K562 (cell line): ENCODE results near the gene MEAF6. TPM values are rescaled to one million over a fixed set of nuclear protein-coding genes. Genes with fewer than 3 reads are reported as not detected.

ENCODE experiments used
- ATAC-seq: fragments of 200-7000 bp; cut with Tn5 transposase; 3 replicates; pipeline ENCODE4 v1.9.1; 2020; ENCODE audit warnings: moderate library complexity
- BruUV-seq: library from RNA; stranded (reverse); fragments of 400-500 nt; replicated peaks from 2 replicates; lab custom pipeline; 2021; lab: Mats Ljungman, UMichigan
- CTCF ChIA-PET: fragments of 300-600 bp; formaldehyde crosslinking; extraction: SDS; loops from one replicate; lab custom pipeline; 2021; ENCODE audit warnings: low intra/inter-chr PET ratio; lab: Yijun Ruan, JAX
- POLR2A ChIA-PET: fragments of 300-600, 350-650 bp; sonication (Branson Sonifier 250); formaldehyde crosslinking; extraction: SDS; loops from one replicate; lab custom pipeline; 2021; ENCODE audit warnings: antibody characterized with exemption, inconsistent platforms; lab: Yijun Ruan, JAX
- DNase-seq, 4 experiments: peaks; one replicate each; pipeline versions ENCODE4 v3.0.0 to v3.0.0-alpha.2; 2011 to 2018; ENCODE audit warnings: low spot score in 3 of 4, mixed read lengths in 3 of 4; ENCODE audit errors: extremely low read depth in 1 of 4
- FAIRE-seq: peaks from 2 replicates; lab custom pipeline; 2011; peaks lifted over from hg19 to GRCh38; lab: Jason Lieb, UNC
- H2AFZ ChIP-seq: 2 replicates; pipeline ENCODE4 v1.6.0; 2011; ENCODE audit warnings: low read depth, low read length, control low read depth, inconsistent platforms
- H3K27ac ChIP-seq: fragments of 200-600 bp; 3 replicates; pipeline ENCODE4 v1.8.0; 2011; ENCODE audit warnings: low read depth, mild to moderate bottlenecking, control low read depth, inconsistent platforms, low read length, moderate library complexity, mixed read lengths; ENCODE audit errors: extremely low read depth
- H3K27me3 ChIP-seq, 2 experiments: fragments of 300-600 bp in 1 of 2; 2 replicates in 1 of 2; 3 replicates in 1 of 2; pipeline versions ENCODE4 v1.6.0 to v1.8.0; 2011; ENCODE audit warnings: inconsistent platforms in 2 of 2, low read length in 2 of 2, mild to moderate bottlenecking in 1 of 2, mixed read lengths in 1 of 2, moderate library complexity in 1 of 2; ENCODE audit not compliant: control insufficient read depth in 2 of 2, insufficient read depth in 2 of 2
- H3K36me3 ChIP-seq: fragments of 300-600 bp; 3 replicates; pipeline ENCODE4 v1.8.0; 2011; ENCODE audit warnings: mild to moderate bottlenecking, low read length, inconsistent platforms; ENCODE audit not compliant: control insufficient read depth, insufficient read depth
- H3K4me1 ChIP-seq, 2 experiments: fragments of 200-600 bp in 1 of 2; replicated peaks in 1 of 2; 2 replicates in 1 of 2; 3 replicates in 1 of 2; pipeline versions ENCODE4 v1.5.1 to v1.8.0; 2011; ENCODE audit warnings: inconsistent platforms in 2 of 2, low read length in 2 of 2, mild to moderate bottlenecking in 1 of 2, mixed read lengths in 1 of 2, moderate library complexity in 1 of 2; ENCODE audit not compliant: control insufficient read depth in 2 of 2, insufficient read depth in 2 of 2
- H3K4me2 ChIP-seq: 2 replicates; pipeline ENCODE4 v1.6.1; 2011; ENCODE audit warnings: low read length, control low read depth, inconsistent platforms, mixed read lengths; ENCODE audit not compliant: insufficient read depth
- H3K4me3 ChIP-seq: fragments of 200-600 bp; sonication (generic), shearing (Covaris generic); 2 replicates; pipeline ENCODE4 v1.5.1; 2016; ENCODE audit warnings: control low read depth, inconsistent platforms
- H3K79me2 ChIP-seq: fragments of 200-600 bp; 3 replicates; pipeline ENCODE4 v1.8.0; 2011; ENCODE audit warnings: low read length, inconsistent platforms; ENCODE audit not compliant: control insufficient read depth, insufficient read depth
- H3K9ac ChIP-seq, 2 experiments: 2 replicates each; pipeline versions ENCODE4 v1.6.0 to v1.6.1; 2011; ENCODE audit warnings: low read depth in 2 of 2, low read length in 2 of 2, control low read depth in 1 of 2, inconsistent platforms in 1 of 2, mild to moderate bottlenecking in 1 of 2, mixed read lengths in 1 of 2; ENCODE audit not compliant: insufficient read depth in 1 of 2
- H3K9me1 ChIP-seq: one replicate; pipeline ENCODE4 v1.6.0; 2011; ENCODE audit warnings: inconsistent platforms, mild to moderate bottlenecking, low read length, moderate library complexity; ENCODE audit not compliant: control insufficient read depth, insufficient read depth
- H3K9me3 ChIP-seq: replicated peaks from 2 replicates; pipeline ENCODE4 v1.5.1; 2011; ENCODE audit warnings: low read depth, low read length, inconsistent platforms; ENCODE audit not compliant: control insufficient read depth, insufficient read depth
- H4K20me1 ChIP-seq: replicated peaks from 2 replicates; pipeline ENCODE4 v1.6.1; 2011; ENCODE audit warnings: low read length, inconsistent platforms, mixed read lengths; ENCODE audit not compliant: control insufficient read depth, insufficient read depth
- U2AF2 ChIP-seq: fragments of 200-400 bp; formaldehyde crosslinking; optimal IDR thresholded peaks from 2 replicates; pipeline ENCODE3; 2017; ENCODE audit warnings: low read depth, mild to moderate bottlenecking, low read length
- WGBS: fragments of 100-300 bp; shearing (Covaris generic); methylation state at CpG from one replicate; pipeline ENCODE4 v1.1.6; 2016; ENCODE audit warnings: low coverage, mixed read lengths; ENCODE audit not compliant: insufficient coverage; ENCODE audit errors: missing lambda C conversion rate; 5-methylcytosine and 5-hydroxymethylcytosine counted together
- in situ Hi-C: fragments of 300-500 bp; cut with MboI; formaldehyde crosslinking; loops from 4 replicates; pipeline ENCODE4 v1.15.0; 2018; ENCODE audit warnings: inconsistent platforms, mixed read lengths
- intact Hi-C: fragments of 100-400 bp; cut with micrococcal nuclease; formaldehyde crosslinking; loops from 2 replicates; pipeline ENCODE4 v1.14.2; 2022
- polyA plus RNA-seq, 8 experiments: library from polyadenylated mRNA; depleted of rRNA in 4 of 8; stranded (reverse) in 5 of 8; unstranded in 3 of 8; fragments of >200 nt; fragmentation: Nextera tagmentation in 2 of 8; fragmentation: Illumina TruSeq in 1 of 8; extraction: Ambion mirVana in 2 of 8; extraction: Trizol in 1 of 8; gene quantifications; 2 replicates each; pipeline versions ENCODE4 v1.2.1 to v1.2.3, GENCODE V29; 2011 to 2014; ENCODE audit warnings: inconsistent platforms in 1 of 8, missing spikeins in 1 of 8
- total RNA-seq, 7 experiments: library from RNA; depleted of rRNA in 6 of 7; stranded (reverse); fragments of >200 nt in 6 of 7; fragmentation: Illumina TruSeq in 2 of 7; extraction: Trizol in 2 of 7; gene quantifications; 2 replicates each; pipeline versions ENCODE4 v1.2.1 to v1.2.3, GENCODE V29; 2011 to 2021; ENCODE audit warnings: low replicate concordance in 1 of 7
- TF ChIP-seq, protein P1 (sequence below): sonication (generic); formaldehyde crosslinking; IDR thresholded peaks from 2 replicates; pipeline ENCODE4 v1.8.0; 2022; ENCODE audit warnings: missing genetic modification reagents, mild to moderate bottlenecking, borderline replicate concordance
- TF ChIP-seq, protein P2 (sequence below): fragments of 450-650 bp; IDR thresholded peaks from 2 replicates; pipeline ENCODE4 v1.6.1; 2018; ENCODE audit not compliant: partially characterized antibody

Gene MEAF6
- total and polyA plus RNA-seq, 9 of the 15 experiments (the other 6 are each of a cell fraction or from before 2014, with no cell fraction given) = 55.0 to 151 (median 92.3) TPM

DNA sequence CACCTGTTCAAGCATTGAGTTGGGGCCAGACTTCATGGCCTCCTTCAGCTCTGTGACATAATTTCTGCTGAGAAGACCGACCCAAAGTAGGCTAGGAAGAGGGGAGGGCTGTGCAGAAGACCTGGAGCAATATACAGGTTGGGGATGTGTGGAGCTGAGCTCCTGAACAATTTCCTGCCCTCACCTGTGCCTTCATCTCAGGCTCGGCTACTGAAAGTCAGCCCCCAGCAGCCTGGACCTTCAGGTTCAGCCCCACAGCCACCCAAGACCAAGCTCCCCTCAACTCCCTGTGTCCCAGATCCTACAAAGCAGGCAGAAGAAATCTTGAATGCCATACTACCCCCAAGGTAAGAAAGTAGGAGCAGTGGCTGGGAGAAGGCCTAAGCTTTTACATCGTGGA lies 42.8 kb upstream of the MEAF6 start:
- peaks cover 9% of the 10 kb centered on the region for H3K9me3 ChIP-seq
- peaks cover 46 to 47% of the 10 kb centered on the region in 2 experiments for H3K4me1 ChIP-seq
- ChIA-PET POLR2A (interaction anchor here (0.6 to 1.3 kb wide), 10 partner anchors 9 to 1397 kb away, joined by 3 to 4 read pairs (median 3); no protein-coding TSS in a partner anchor), CTCF (no interaction called here)
- H3K4me2 ChIP-seq = peak overlapping the region; percentile 81
- TF ChIP-seq, protein P1, sequence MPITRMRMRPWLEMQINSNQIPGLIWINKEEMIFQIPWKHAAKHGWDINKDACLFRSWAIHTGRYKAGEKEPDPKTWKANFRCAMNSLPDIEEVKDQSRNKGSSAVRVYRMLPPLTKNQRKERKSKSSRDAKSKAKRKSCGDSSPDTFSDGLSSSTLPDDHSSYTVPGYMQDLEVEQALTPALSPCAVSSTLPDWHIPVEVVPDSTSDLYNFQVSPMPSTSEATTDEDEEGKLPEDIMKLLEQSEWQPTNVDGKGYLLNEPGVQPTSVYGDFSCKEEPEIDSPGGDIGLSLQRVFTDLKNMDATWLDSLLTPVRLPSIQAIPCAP = 0 out of 2 replicates have a peak, but pooled peaks have one; percentile 15
- TF ChIP-seq, protein P2, sequence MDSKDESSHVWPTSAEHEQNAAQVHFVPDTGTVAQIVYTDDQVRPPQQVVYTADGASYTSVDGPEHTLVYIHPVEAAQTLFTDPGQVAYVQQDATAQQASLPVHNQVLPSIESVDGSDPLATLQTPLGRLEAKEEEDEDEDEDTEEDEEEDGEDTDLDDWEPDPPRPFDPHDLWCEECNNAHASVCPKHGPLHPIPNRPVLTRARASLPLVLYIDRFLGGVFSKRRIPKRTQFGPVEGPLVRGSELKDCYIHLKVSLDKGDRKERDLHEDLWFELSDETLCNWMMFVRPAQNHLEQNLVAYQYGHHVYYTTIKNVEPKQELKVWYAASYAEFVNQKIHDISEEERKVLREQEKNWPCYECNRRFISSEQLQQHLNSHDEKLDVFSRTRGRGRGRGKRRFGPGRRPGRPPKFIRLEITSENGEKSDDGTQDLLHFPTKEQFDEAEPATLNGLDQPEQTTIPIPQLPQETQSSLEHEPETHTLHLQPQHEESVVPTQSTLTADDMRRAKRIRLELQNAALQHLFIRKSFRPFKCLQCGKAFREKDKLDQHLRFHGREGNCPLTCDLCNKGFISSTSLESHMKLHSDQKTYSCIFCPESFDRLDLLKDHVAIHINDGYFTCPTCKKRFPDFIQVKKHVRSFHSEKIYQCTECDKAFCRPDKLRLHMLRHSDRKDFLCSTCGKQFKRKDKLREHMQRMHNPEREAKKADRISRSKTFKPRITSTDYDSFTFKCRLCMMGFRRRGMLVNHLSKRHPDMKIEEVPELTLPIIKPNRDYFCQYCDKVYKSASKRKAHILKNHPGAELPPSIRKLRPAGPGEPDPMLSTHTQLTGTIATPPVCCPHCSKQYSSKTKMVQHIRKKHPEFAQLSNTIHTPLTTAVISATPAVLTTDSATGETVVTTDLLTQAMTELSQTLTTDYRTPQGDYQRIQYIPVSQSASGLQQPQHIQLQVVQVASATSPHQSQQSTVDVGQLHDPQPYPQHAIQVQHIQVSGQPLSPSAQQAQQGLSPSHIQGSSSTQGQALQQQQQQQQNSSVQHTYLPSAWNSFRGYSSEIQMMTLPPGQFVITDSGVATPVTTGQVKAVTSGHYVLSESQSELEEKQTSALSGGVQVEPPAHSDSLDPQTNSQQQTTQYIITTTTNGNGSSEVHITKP = peak; percentile 71
- TF ChIP-seq U2AF2 = no peak
- ATAC-seq (no peak), DNase-seq (no peak), FAIRE-seq (no peak)
- H3K4me3 ChIP-seq = no peak overlapping the region
- WGBS = 51% methylated on average over 3 of the region's 3 CpGs
- no peaks in the 10 kb centered on the region for H3K27me3 ChIP-seq
- no peak overlapping the region for H3K9ac ChIP-seq
- H3K36me3 ChIP-seq = peaks cover 20% of the 10 kb centered on the region
- H3K79me2 ChIP-seq = peaks cover 18% of the 10 kb centered on the region
- H3K9me1 ChIP-seq = peaks cover 10% of the 10 kb centered on the region
- H3K27ac ChIP-seq = no peak overlapping the region; the same call in 2 of the 3 replicates
- in situ Hi-C loops = no loop called here
- BruUV-seq = no TSS peak
- peak overlapping the region; percentile 99 for H2AFZ ChIP-seq
- 0 out of 2 replicates have a peak, but pooled peaks cover 14% of the 10 kb centered on the region for H4K20me1 ChIP-seq
- intact Hi-C loops = loop anchor here (5.0 to 10.0 kb wide), 3 partner anchors 45 to 135 kb away; partner anchors contain the start of genes CDCA8, MEAF6 and ZC3H12A
